NCI-H146 treated with DMSO at 0.1 percent for 48 hours (cell line): ENCODE data around the gene MAN1C1.
"Not testable (repeated sequence)": the region's sequence is repeated elsewhere in the genome, so short reads cannot be mapped to it uniquely, and the experiment has no call there.

ENCODE experiments used
- DNase-seq: peaks from one replicate; lab custom pipeline; 2025; ENCODE audit not compliant: unreplicated experiment; lab: John Stamatoyannopoulos, UW

MAN1C1 gene

GRCh38 chr1:25631750-25632485, 15.3 kb downstream of the MAN1C1 start:
- no peak for DNase-seq

- no peak for DNase-seq
These were observed 17.5 kb downstream of the MAN1C1 start for GRCh38 chr1:25634066-25634465.

GRCh38 chr1:25634896-25635295, 18.3 kb downstream of the MAN1C1 start:
- no peak for DNase-seq

- not testable (repeated sequence) for DNase-seq
These were observed 19.6 kb downstream of the MAN1C1 start for GRCh38 chr1:25636141-25636540.

- DNase-seq, result no peak
These were observed 24.2 kb downstream of the MAN1C1 start for GRCh38 chr1:25640646-25641328.

GRCh38 chr1:25641329-25641725, 24.7 kb downstream of the MAN1C1 start:
- DNase-seq, result no peak

- no peak for DNase-seq
These were observed 25.5 kb downstream of the MAN1C1 start for GRCh38 chr1:25641931-25642573.

- DNase-seq, result no peak
These were observed 26.1 kb downstream of the MAN1C1 start for GRCh38 chr1:25642574-25643108.

- no peak for DNase-seq
These were observed 27.3 kb downstream of the MAN1C1 start for GRCh38 chr1:25643929-25644328.

- DNase-seq, result no peak
These were observed 28.4 kb downstream of the MAN1C1 start for GRCh38 chr1:25644962-25645361.

GRCh38 chr1:25645637-25646400, 29.2 kb downstream of the MAN1C1 start:
- DNase-seq, result no peak

GRCh38 chr1:25647106-25647505, 30.5 kb downstream of the MAN1C1 start:
- no peak for DNase-seq

- no peak for DNase-seq
These were observed 31.3 kb downstream of the MAN1C1 start for GRCh38 chr1:25647863-25648262.

GRCh38 chr1:25648681-25649440, 32.3 kb downstream of the MAN1C1 start:
- DNase-seq, result no peak

GRCh38 chr1:25649505-25650288, 33.1 kb downstream of the MAN1C1 start:
- DNase-seq, result no peak

GRCh38 chr1:25650289-25650576, 33.6 kb downstream of the MAN1C1 start:
- DNase-seq, result peak; percentile 62

- no peak for DNase-seq
These were observed 34.5 kb downstream of the MAN1C1 start for GRCh38 chr1:25651036-25651640.

GRCh38 chr1:25651824-25652741, 35.5 kb downstream of the MAN1C1 start:
- DNase-seq, result no peak
